ENCODE results near the gene PRKCE. TPM values are rescaled to one million over a fixed set of nuclear protein-coding genes. Genes with fewer than 3 reads are reported as not detected.

Gene PRKCE
- total RNA-seq, 1 experiment from 2014 or later: 14.0 TPM

DNA sequence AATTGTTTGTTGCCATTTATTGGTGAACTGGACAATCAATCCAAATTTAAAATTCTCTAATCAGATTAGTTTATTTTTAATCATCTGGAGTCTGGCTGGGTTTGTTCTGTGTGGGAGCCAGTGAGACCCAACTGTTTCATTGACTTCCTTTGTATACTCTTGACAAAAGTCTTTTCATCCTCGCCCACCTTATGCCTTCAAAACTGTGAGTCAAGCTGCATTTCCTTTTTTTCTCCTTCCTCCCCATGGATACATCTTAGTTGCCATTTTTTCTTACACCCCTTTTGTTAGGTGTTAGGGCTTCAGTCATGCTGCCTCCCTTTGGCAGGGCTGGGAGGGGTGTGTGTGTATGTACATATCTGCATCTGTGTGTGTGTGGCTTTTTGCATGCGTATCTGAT is 117.6 kb downstream of the PRKCE start:
- no peaks in the 10 kb centered on the region for H3K4me1 ChIP-seq (ENCODE audit: control insufficient read depth, insufficient read depth, low read length)
- in situ Hi-C loops (cut with HindIII; ENCODE audit: low pct_unique_long_range_greater_than_20kb, low sequenced_read_pairs): no loop called here

GRCh38 chr2:45769854-45770576 is 118.5 kb downstream of the PRKCE start:
- DNase-seq (ENCODE audit: low read depth, low spot score): no peak
- POLR2A ChIA-PET: no interaction called here
- intact Hi-C loops (cut with micrococcal nuclease; ENCODE audit: unreplicated experiment) (no loop called here), in situ Hi-C loops (cut with HindIII; ENCODE audit: low pct_unique_long_range_greater_than_20kb, low sequenced_read_pairs) (no loop called here)
- no TSS peak for BruUV-seq (replicated peaks)
- CTCF ChIA-PET: interaction anchor here (0.5 kb wide), 1 partner anchor 185 kb away, joined by 3 read pairs; no protein-coding TSS in a partner anchor
- TF ChIP-seq SIN3A (IDR thresholded peaks at IDR 0.05; ENCODE audit: borderline replicate concordance, insufficient read depth, low read depth, low read length) (no peak), POLR2AphosphoS5 (IDR thresholded peaks at IDR 0.05; ENCODE audit: low read depth, low read length) (no peak), TCF7L2 (IDR thresholded peaks at IDR 0.05; ENCODE audit: low read depth, low read length) (no peak), REST (IDR thresholded peaks at IDR 0.05; ENCODE audit: insufficient read depth in 1 of 2, low read depth in 2 of 2, low read length in 1 of 2) (no peak)
- TF ChIP-seq, protein P1, sequence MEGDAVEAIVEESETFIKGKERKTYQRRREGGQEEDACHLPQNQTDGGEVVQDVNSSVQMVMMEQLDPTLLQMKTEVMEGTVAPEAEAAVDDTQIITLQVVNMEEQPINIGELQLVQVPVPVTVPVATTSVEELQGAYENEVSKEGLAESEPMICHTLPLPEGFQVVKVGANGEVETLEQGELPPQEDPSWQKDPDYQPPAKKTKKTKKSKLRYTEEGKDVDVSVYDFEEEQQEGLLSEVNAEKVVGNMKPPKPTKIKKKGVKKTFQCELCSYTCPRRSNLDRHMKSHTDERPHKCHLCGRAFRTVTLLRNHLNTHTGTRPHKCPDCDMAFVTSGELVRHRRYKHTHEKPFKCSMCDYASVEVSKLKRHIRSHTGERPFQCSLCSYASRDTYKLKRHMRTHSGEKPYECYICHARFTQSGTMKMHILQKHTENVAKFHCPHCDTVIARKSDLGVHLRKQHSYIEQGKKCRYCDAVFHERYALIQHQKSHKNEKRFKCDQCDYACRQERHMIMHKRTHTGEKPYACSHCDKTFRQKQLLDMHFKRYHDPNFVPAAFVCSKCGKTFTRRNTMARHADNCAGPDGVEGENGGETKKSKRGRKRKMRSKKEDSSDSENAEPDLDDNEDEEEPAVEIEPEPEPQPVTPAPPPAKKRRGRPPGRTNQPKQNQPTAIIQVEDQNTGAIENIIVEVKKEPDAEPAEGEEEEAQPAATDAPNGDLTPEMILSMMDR (IDR thresholded peaks at IDR 0.05): no peak
- Histone ChIP-seq H3K27me3 (ENCODE audit: control insufficient read depth, insufficient read depth, low read length) (no peaks in the 10 kb centered on the region), H3K4me3 (ENCODE audit: low read depth in 2 of 2, low read length in 2 of 2) (no peak overlapping the region), H3K4me1 (ENCODE audit: control insufficient read depth, insufficient read depth, low read length) (no peaks in the 10 kb centered on the region), H3K9me3 (ENCODE audit: control insufficient read depth, insufficient read depth, low read depth, low read length) (no peaks in the 10 kb centered on the region), H3K36me3 (ENCODE audit: control insufficient read depth, insufficient read depth, low read length) (no peaks in the 10 kb centered on the region), H3K27ac (ENCODE audit: low read length) (no peak overlapping the region)
- no peak for ATAC-seq

More for the DNA sequence above, 117.6 kb downstream of the PRKCE start:
- ATAC-seq: no peak
- H3K27me3 ChIP-seq (ENCODE audit: control insufficient read depth, insufficient read depth, low read length): no peaks in the 10 kb centered on the region
- H3K36me3 ChIP-seq (ENCODE audit: control insufficient read depth, insufficient read depth, low read length): no peaks in the 10 kb centered on the region
- TF ChIP-seq, protein P1 (IDR thresholded peaks at IDR 0.05): no peak
- TF ChIP-seq POLR2AphosphoS5 (IDR thresholded peaks at IDR 0.05; ENCODE audit: low read depth, low read length) (no peak), REST (IDR thresholded peaks at IDR 0.05; ENCODE audit: insufficient read depth in 1 of 2, low read depth in 2 of 2, low read length in 1 of 2) (no peak), SIN3A (IDR thresholded peaks at IDR 0.05; ENCODE audit: borderline replicate concordance, insufficient read depth, low read depth, low read length) (no peak), TCF7L2 (IDR thresholded peaks at IDR 0.05; ENCODE audit: low read depth, low read length) (no peak)
- intact Hi-C loops (cut with micrococcal nuclease; ENCODE audit: unreplicated experiment): no loop called here
- POLR2A ChIA-PET: no interaction called here
- no peak overlapping the region for H3K27ac ChIP-seq (ENCODE audit: low read length)
- DNase-seq (ENCODE audit: low read depth, low spot score): no peak
- no peaks in the 10 kb centered on the region for H3K9me3 ChIP-seq (ENCODE audit: control insufficient read depth, insufficient read depth, low read depth, low read length)
- CTCF ChIA-PET: no interaction called here
- no TSS peak for BruUV-seq (replicated peaks)
- no peak overlapping the region for H3K4me3 ChIP-seq (ENCODE audit: low read depth in 2 of 2, low read length in 2 of 2)
